Measurements from ENCODE around the gene KLF17. TPM values are rescaled to one million over a fixed set of nuclear protein-coding genes. Genes with fewer than 3 reads are reported as not detected.

KLF17 gene
- total RNA-seq, 1 donor, result 0.36 TPM

GRCh38 chr1:44119525-44119924, 904 bp downstream of the KLF17 start:
- H3K36me3 ChIP-seq (ENCODE audit: insufficient read depth, low read length), result no peaks in the 10 kb centered on the region
- H4K20me1 ChIP-seq (ENCODE audit: insufficient read depth, low read length), result no peaks in the 10 kb centered on the region
- H3K27me3 ChIP-seq (ENCODE audit: insufficient read depth, low read length), result no peaks in the 10 kb centered on the region
- H3K9me3 ChIP-seq (ENCODE audit: low read depth, low read length), result no peaks in the 10 kb centered on the region
- DNase-seq (ENCODE audit: insufficient read length, low spot score, missing footprints), result no peak
- no peak for TF ChIP-seq CTCF (IDR thresholded peaks at IDR 0.05; ENCODE audit: extremely low read depth, low read depth, low read length)
- H3K4me1 ChIP-seq (ENCODE audit: insufficient read depth, low read length), result no peaks in the 10 kb centered on the region
- H3K4me2 ChIP-seq (ENCODE audit: insufficient read depth, low read length), result no peak overlapping the region
- no peak overlapping the region for H3K27ac ChIP-seq (ENCODE audit: low read depth, low read length)
- H2AFZ ChIP-seq (ENCODE audit: low read length), result no peak overlapping the region
- no peaks in the 10 kb centered on the region for H3K79me2 ChIP-seq (ENCODE audit: insufficient read depth, low read length)
- H3K4me3 ChIP-seq (ENCODE audit: insufficient read depth, low read length), result no peak overlapping the region

GRCh38 chr1:44120398-44120949, 1.9 kb downstream of the KLF17 start:
- Histone ChIP-seq H3K79me2 (ENCODE audit: insufficient read depth, low read length) (no peaks in the 10 kb centered on the region), H4K20me1 (ENCODE audit: insufficient read depth, low read length) (no peaks in the 10 kb centered on the region), H3K4me3 (ENCODE audit: insufficient read depth, low read length) (no peak overlapping the region), H3K27ac (ENCODE audit: low read depth, low read length) (no peak overlapping the region), H3K36me3 (ENCODE audit: insufficient read depth, low read length) (no peaks in the 10 kb centered on the region), H3K9me3 (ENCODE audit: low read depth, low read length) (no peaks in the 10 kb centered on the region), H2AFZ (ENCODE audit: low read length) (no peak overlapping the region), H3K4me2 (ENCODE audit: insufficient read depth, low read length) (no peak overlapping the region), H3K4me1 (ENCODE audit: insufficient read depth, low read length) (no peaks in the 10 kb centered on the region), H3K27me3 (ENCODE audit: insufficient read depth, low read length) (no peaks in the 10 kb centered on the region)
- TF ChIP-seq CTCF (IDR thresholded peaks at IDR 0.05; ENCODE audit: extremely low read depth, low read depth, low read length), result no peak
- DNase-seq (ENCODE audit: insufficient read length, low spot score, missing footprints), result peak; percentile 55

- Histone ChIP-seq H2AFZ (ENCODE audit: low read length) (no peak overlapping the region), H4K20me1 (ENCODE audit: insufficient read depth, low read length) (no peaks in the 10 kb centered on the region), H3K4me2 (ENCODE audit: insufficient read depth, low read length) (no peak overlapping the region), H3K4me1 (ENCODE audit: insufficient read depth, low read length) (no peaks in the 10 kb centered on the region), H3K4me3 (ENCODE audit: insufficient read depth, low read length) (no peak overlapping the region), H3K27me3 (ENCODE audit: insufficient read depth, low read length) (no peaks in the 10 kb centered on the region), H3K36me3 (ENCODE audit: insufficient read depth, low read length) (no peaks in the 10 kb centered on the region), H3K79me2 (ENCODE audit: insufficient read depth, low read length) (no peaks in the 10 kb centered on the region), H3K9me3 (ENCODE audit: low read depth, low read length) (no peaks in the 10 kb centered on the region), H3K27ac (ENCODE audit: low read depth, low read length) (no peak overlapping the region)
- no peak for TF ChIP-seq CTCF (IDR thresholded peaks at IDR 0.05; ENCODE audit: extremely low read depth, low read depth, low read length)
- DNase-seq (ENCODE audit: insufficient read length, low spot score, missing footprints), result no peak
Observed at GRCh38 chr1:44129616-44130500, 11.2 kb downstream of the KLF17 start.

GRCh38 chr1:44131411-44131810, 12.8 kb downstream of the KLF17 start:
- Histone ChIP-seq H3K27me3 (ENCODE audit: insufficient read depth, low read length) (no peaks in the 10 kb centered on the region), H3K27ac (ENCODE audit: low read depth, low read length) (no peak overlapping the region)

More at GRCh38 chr1:44131411-44131810, 12.8 kb downstream of the KLF17 start:
- Histone ChIP-seq H3K4me2 (ENCODE audit: insufficient read depth, low read length) (no peak overlapping the region), H4K20me1 (ENCODE audit: insufficient read depth, low read length) (no peaks in the 10 kb centered on the region), H3K4me3 (ENCODE audit: insufficient read depth, low read length) (no peak overlapping the region), H3K79me2 (ENCODE audit: insufficient read depth, low read length) (no peaks in the 10 kb centered on the region), H3K9me3 (ENCODE audit: low read depth, low read length) (no peaks in the 10 kb centered on the region), H2AFZ (ENCODE audit: low read length) (no peak overlapping the region), H3K4me1 (ENCODE audit: insufficient read depth, low read length) (no peaks in the 10 kb centered on the region), H3K36me3 (ENCODE audit: insufficient read depth, low read length) (no peaks in the 10 kb centered on the region)
- no peak for TF ChIP-seq CTCF (IDR thresholded peaks at IDR 0.05; ENCODE audit: extremely low read depth, low read depth, low read length)
- no peak for DNase-seq (ENCODE audit: insufficient read length, low spot score, missing footprints)
